Keratinocyte (primary cell): ENCODE measurements around the gene FAM117A.

Experiments used
- EZH2 ChIP-seq: IDR thresholded peaks from one replicate; pipeline ENCODE4 v1.6.1; 2012; ENCODE audit warnings: inconsistent platforms, mild to moderate bottlenecking, low read length, moderate library complexity
- TF ChIP-seq, protein P1 (sequence below), 3 experiments: IDR thresholded peaks in 1 of 3; conservative IDR thresholded peaks in 1 of 3; optimal IDR thresholded peaks in 1 of 3; 2 replicates in 2 of 3; 3 replicates in 1 of 3; pipeline versions ENCODE3 to v1.5.1; 2011; ENCODE audit warnings: low read length in 3 of 3, mild to moderate bottlenecking in 3 of 3, moderate library complexity in 2 of 3, control low read depth in 1 of 3, inconsistent platforms in 1 of 3; ENCODE audit not compliant: insufficient read depth in 2 of 3; ENCODE audit errors: extremely low read depth in 1 of 3

DNA sequence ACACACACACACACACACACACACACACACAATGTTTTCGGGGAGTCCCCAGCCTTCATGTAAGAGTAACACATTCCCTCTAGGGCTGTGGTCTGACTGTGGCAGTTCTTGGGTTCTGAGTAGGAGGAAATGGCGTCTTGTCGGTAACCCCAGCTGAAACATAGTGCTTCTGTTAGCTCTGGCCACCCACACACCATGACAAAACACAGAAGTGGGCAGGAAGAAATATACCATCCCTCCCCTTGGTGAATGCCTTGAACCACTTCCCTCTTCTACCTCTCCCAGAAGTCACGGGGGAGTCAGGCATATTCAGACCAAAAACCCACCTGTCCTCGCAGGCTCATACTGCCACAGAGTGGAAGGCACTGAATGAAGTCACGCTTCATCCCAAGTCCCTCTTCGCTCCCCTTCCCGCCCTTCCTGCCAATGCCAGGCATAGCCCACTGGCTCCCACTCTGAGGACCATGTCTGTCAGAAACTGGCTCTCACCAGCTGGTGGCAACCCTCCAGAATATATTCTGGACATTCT lies 67.6 kb downstream of the FAM117A start:
- TF ChIP-seq, protein P1, sequence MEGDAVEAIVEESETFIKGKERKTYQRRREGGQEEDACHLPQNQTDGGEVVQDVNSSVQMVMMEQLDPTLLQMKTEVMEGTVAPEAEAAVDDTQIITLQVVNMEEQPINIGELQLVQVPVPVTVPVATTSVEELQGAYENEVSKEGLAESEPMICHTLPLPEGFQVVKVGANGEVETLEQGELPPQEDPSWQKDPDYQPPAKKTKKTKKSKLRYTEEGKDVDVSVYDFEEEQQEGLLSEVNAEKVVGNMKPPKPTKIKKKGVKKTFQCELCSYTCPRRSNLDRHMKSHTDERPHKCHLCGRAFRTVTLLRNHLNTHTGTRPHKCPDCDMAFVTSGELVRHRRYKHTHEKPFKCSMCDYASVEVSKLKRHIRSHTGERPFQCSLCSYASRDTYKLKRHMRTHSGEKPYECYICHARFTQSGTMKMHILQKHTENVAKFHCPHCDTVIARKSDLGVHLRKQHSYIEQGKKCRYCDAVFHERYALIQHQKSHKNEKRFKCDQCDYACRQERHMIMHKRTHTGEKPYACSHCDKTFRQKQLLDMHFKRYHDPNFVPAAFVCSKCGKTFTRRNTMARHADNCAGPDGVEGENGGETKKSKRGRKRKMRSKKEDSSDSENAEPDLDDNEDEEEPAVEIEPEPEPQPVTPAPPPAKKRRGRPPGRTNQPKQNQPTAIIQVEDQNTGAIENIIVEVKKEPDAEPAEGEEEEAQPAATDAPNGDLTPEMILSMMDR (optimal IDR thresholded peaks at IDR 0.05 in 1 of 3, IDR thresholded peaks at IDR 0.05 in 1 of 3, conservative IDR thresholded peaks at IDR 0.05 in 1 of 3; ENCODE audit: extremely low read depth in 1 of 3, insufficient read depth in 2 of 3, low read length in 3 of 3): no peak
- TF ChIP-seq EZH2: no peak
